ENCODE results near the gene REPS2. TPM values are rescaled to one million over a fixed set of nuclear protein-coding genes. Genes with fewer than 3 reads are reported as not detected.

REPS2 gene
- total RNA-seq, 4 donors from 2014 or later = 2.9 to 10.8 (median 6.7) TPM

DNA sequence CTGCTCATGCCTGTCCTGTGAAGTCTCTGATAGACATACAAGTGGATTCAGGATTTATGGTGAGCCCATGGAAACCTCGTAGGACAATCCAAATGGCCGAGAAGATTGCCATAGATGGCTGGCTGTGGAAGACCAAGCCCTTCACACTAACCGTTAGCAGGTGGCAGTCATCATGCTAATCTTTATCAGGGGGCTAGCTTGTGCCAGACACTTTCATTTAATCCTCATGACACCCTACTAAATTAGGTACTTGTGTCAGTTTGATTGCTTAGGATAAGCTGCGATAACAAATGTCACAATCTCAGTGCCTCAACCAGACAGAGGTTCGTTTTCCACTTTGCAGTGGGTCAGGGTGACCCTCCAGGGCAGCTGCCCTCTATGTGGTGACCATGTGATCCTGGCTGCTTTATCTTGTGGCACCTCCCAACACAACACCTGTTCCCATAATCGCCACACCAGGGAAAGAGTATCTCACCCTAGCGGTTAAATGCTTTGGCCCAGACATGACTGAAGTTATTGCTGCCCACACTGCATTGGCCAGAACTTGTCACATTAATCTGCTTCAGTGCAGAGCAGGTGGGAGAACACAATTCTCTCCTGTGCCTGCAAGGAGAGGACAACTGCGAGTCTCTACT, 60.8 kb downstream of the REPS2 start:
- no peak for TF ChIP-seq POLR2A (IDR thresholded peaks at IDR 0.05)
- TF ChIP-seq, protein P1, sequence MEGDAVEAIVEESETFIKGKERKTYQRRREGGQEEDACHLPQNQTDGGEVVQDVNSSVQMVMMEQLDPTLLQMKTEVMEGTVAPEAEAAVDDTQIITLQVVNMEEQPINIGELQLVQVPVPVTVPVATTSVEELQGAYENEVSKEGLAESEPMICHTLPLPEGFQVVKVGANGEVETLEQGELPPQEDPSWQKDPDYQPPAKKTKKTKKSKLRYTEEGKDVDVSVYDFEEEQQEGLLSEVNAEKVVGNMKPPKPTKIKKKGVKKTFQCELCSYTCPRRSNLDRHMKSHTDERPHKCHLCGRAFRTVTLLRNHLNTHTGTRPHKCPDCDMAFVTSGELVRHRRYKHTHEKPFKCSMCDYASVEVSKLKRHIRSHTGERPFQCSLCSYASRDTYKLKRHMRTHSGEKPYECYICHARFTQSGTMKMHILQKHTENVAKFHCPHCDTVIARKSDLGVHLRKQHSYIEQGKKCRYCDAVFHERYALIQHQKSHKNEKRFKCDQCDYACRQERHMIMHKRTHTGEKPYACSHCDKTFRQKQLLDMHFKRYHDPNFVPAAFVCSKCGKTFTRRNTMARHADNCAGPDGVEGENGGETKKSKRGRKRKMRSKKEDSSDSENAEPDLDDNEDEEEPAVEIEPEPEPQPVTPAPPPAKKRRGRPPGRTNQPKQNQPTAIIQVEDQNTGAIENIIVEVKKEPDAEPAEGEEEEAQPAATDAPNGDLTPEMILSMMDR (IDR thresholded peaks at IDR 0.05) = no peak
- WGBS, 2 donors = 57 to 79% methylated on average over 6 to 8 of the region's 8 CpGs
- DNase-seq (ENCODE audit: low spot score in 2 of 2) = no peak
- intact Hi-C loops (cut with DNase I; ENCODE audit: low total_unique reads) = no loop called here
- no peak overlapping the region for H3K4me3 ChIP-seq (ENCODE audit: low read depth, poor library complexity, severe bottlenecking)

- no peak for TF ChIP-seq POLR2A (IDR thresholded peaks at IDR 0.05)
- TF ChIP-seq, protein P1 (IDR thresholded peaks at IDR 0.05) = no peak
- DNase-seq (ENCODE audit: low spot score in 2 of 2) = no peak
- 47 to 54% methylated on average over 3 of the region's 3 CpGs for WGBS, 2 donors
- intact Hi-C loops (cut with DNase I; ENCODE audit: low total_unique reads) = no loop called here
- H3K4me3 ChIP-seq (ENCODE audit: low read depth, poor library complexity, severe bottlenecking) = no peak overlapping the region
Observed at GRCh38 chrX:17009856-17010625, 63.6 kb downstream of the REPS2 start.

GRCh38 chrX:17012465-17012864, 66.0 kb downstream of the REPS2 start:
- intact Hi-C loops (cut with DNase I; ENCODE audit: low total_unique reads) = no loop called here
- H3K4me3 ChIP-seq (ENCODE audit: low read depth, poor library complexity, severe bottlenecking) = no peak overlapping the region
- WGBS, 2 donors = 67 to 74% methylated on average over 2 of the region's 2 CpGs
- no peak for DNase-seq (ENCODE audit: low spot score in 2 of 2)
- TF ChIP-seq, protein P1 (IDR thresholded peaks at IDR 0.05) = no peak
- TF ChIP-seq POLR2A (IDR thresholded peaks at IDR 0.05) = no peak

GRCh38 chrX:17014216-17014615, 67.8 kb downstream of the REPS2 start:
- WGBS, 2 donors = 43 to 87% methylated on average over 3 of the region's 3 CpGs
- H3K4me3 ChIP-seq (ENCODE audit: low read depth, poor library complexity, severe bottlenecking) = no peak overlapping the region
- DNase-seq (ENCODE audit: low spot score in 2 of 2) = no peak
- TF ChIP-seq, protein P1 (IDR thresholded peaks at IDR 0.05) = no peak
- no peak for TF ChIP-seq POLR2A (IDR thresholded peaks at IDR 0.05)
- intact Hi-C loops (cut with DNase I; ENCODE audit: low total_unique reads) = no loop called here

GRCh38 chrX:17017134-17017533, 70.7 kb downstream of the REPS2 start:
- H3K4me3 ChIP-seq (ENCODE audit: low read depth, poor library complexity, severe bottlenecking) = no peak overlapping the region
- TF ChIP-seq POLR2A (IDR thresholded peaks at IDR 0.05) = no peak
- TF ChIP-seq, protein P1 (IDR thresholded peaks at IDR 0.05) = no peak
- 69 to 93% methylated on average over 4 of the region's 4 CpGs for WGBS, 2 donors
- DNase-seq (ENCODE audit: low spot score in 2 of 2) = no peak
- intact Hi-C loops (cut with DNase I; ENCODE audit: low total_unique reads) = no loop called here
